H9 (cell line): ENCODE data around the gene TCF4. TPM values are rescaled to one million over a fixed set of nuclear protein-coding genes. Genes with fewer than 3 reads are reported as not detected.

ENCODE experiments used
- DNase-seq: peaks from one replicate; pipeline ENCODE4 v3.0.0-alpha.2; 2017
- H2AFZ ChIP-seq: one replicate; pipeline ENCODE4 v1.6.1; 2013; ENCODE audit warnings: mild to moderate bottlenecking, low read length, control low read depth, moderate library complexity
- H2AK5ac ChIP-seq: 2 replicates; pipeline ENCODE4 v1.6.1; 2013; ENCODE audit warnings: low read length, control low read depth, mixed read lengths; ENCODE audit not compliant: insufficient read length
- H2BK120ac ChIP-seq: one replicate; pipeline ENCODE4 v1.6.1; 2013; ENCODE audit warnings: low read depth, mild to moderate bottlenecking, low read length, control low read depth, inconsistent platforms; ENCODE audit not compliant: poor library complexity, severe bottlenecking
- H2BK12ac ChIP-seq: 2 replicates; pipeline ENCODE4 v1.6.1; 2013; ENCODE audit warnings: low read length, control low read depth, mixed read lengths, low read depth; ENCODE audit not compliant: insufficient read length
- H2BK15ac ChIP-seq: 2 replicates; pipeline ENCODE4 v1.6.1; 2013; ENCODE audit warnings: low read depth, low read length, control low read depth
- H2BK20ac ChIP-seq: one replicate; pipeline ENCODE4 v1.6.1; 2013; ENCODE audit warnings: low read depth, mild to moderate bottlenecking, low read length, control low read depth, inconsistent platforms; ENCODE audit not compliant: poor library complexity, severe bottlenecking
- H2BK5ac ChIP-seq: 2 replicates; pipeline ENCODE4 v1.6.1; 2013; ENCODE audit warnings: low read length, control low read depth, mixed read lengths; ENCODE audit not compliant: insufficient read length
- H3K14ac ChIP-seq: 2 replicates; pipeline ENCODE4 v1.6.1; 2013; ENCODE audit warnings: low read length, control low read depth; ENCODE audit not compliant: insufficient read depth
- H3K18ac ChIP-seq: 2 replicates; pipeline ENCODE4 v1.6.1; 2013; ENCODE audit warnings: low read depth, mild to moderate bottlenecking, mixed read lengths, low read length, control low read depth; ENCODE audit not compliant: insufficient read length
- H3K23ac ChIP-seq: 2 replicates; pipeline ENCODE4 v1.6.1; 2013; ENCODE audit warnings: low read length, control low read depth, mixed read lengths, low read depth; ENCODE audit not compliant: insufficient read length
- H3K23me2 ChIP-seq: 2 replicates; pipeline ENCODE4 v1.6.1; 2013; ENCODE audit warnings: low read depth, mild to moderate bottlenecking, mixed read lengths, low read length, control low read depth; ENCODE audit not compliant: insufficient read length, poor library complexity, severe bottlenecking
- H3K27ac ChIP-seq: 2 replicates; pipeline ENCODE4 v1.5.1; 2013; ENCODE audit warnings: low read length, control low read depth, mixed read lengths, low read depth; ENCODE audit not compliant: insufficient read length
- H3K27me3 ChIP-seq: 2 replicates; pipeline ENCODE4 v1.6.1; 2013; ENCODE audit warnings: low read length, control low read depth, inconsistent platforms; ENCODE audit not compliant: insufficient read depth
- H3K4ac ChIP-seq: 2 replicates; pipeline ENCODE4 v1.6.1; 2013; ENCODE audit warnings: low read depth, mild to moderate bottlenecking, control low read depth, inconsistent platforms, low read length, moderate library complexity
- H3K4me1 ChIP-seq: 2 replicates; pipeline ENCODE4 v1.6.1; 2013; ENCODE audit warnings: low read length, control low read depth, inconsistent platforms; ENCODE audit not compliant: insufficient read depth
- H3K4me2 ChIP-seq: 2 replicates; pipeline ENCODE4 v1.6.1; 2013; ENCODE audit warnings: low read length, control low read depth, mixed read lengths; ENCODE audit not compliant: insufficient read length, insufficient read depth
- H3K56ac ChIP-seq: 2 replicates; pipeline ENCODE4 v1.6.1; 2013; ENCODE audit warnings: low read depth, mild to moderate bottlenecking, mixed read lengths, low read length, control low read depth; ENCODE audit not compliant: insufficient read length
- H3K79me1 ChIP-seq: 2 replicates; pipeline ENCODE4 v1.6.1; 2013; ENCODE audit warnings: low read depth, mild to moderate bottlenecking, moderate library complexity, low read length, control low read depth, inconsistent platforms; ENCODE audit not compliant: insufficient read depth, poor library complexity, severe bottlenecking
- H3K79me2 ChIP-seq: 2 replicates; pipeline ENCODE4 v1.6.1; 2013; ENCODE audit warnings: low read length, control low read depth, inconsistent platforms; ENCODE audit not compliant: insufficient read depth
- H3K9ac ChIP-seq: 2 replicates; pipeline ENCODE4 v1.6.1; 2013; ENCODE audit warnings: low read length, control low read depth, mixed read lengths; ENCODE audit not compliant: insufficient read length; ENCODE audit errors: extremely low read depth
- H3K9me3 ChIP-seq: one replicate; pipeline ENCODE4 v1.6.1; 2013; ENCODE audit warnings: low read depth, low read length, inconsistent platforms; ENCODE audit not compliant: control insufficient read depth
- H3T11ph ChIP-seq: one replicate; pipeline ENCODE4 v1.6.1; 2013; ENCODE audit warnings: mild to moderate bottlenecking, low read length, control low read depth, inconsistent platforms
- H4K20me1 ChIP-seq: one replicate; pipeline ENCODE4 v1.6.1; 2013; ENCODE audit not compliant: control insufficient read depth, insufficient read length, insufficient read depth
- H4K5ac ChIP-seq: 2 replicates; pipeline ENCODE4 v1.6.1; 2013; ENCODE audit warnings: low read depth, mild to moderate bottlenecking, mixed read lengths, low read length, control low read depth; ENCODE audit not compliant: insufficient read length
- H4K8ac ChIP-seq: replicated peaks from 2 replicates; pipeline ENCODE4 v1.6.1; 2013; ENCODE audit warnings: low read length, control low read depth, mixed read lengths, low read depth; ENCODE audit not compliant: insufficient read length
- H4K91ac ChIP-seq: 2 replicates; pipeline ENCODE4 v1.6.1; 2013; ENCODE audit warnings: low read depth, mild to moderate bottlenecking, moderate library complexity, mixed read lengths, low read length, control low read depth; ENCODE audit not compliant: insufficient read length
- H3K27ac Mint-ChIP-seq, 3 experiments: 2 replicates in 2 of 3; 3 replicates in 1 of 3; pipeline ENCODE4 v1.8.0; 2020 to 2021; ENCODE audit warnings: mixed read lengths in 3 of 3, mild to moderate bottlenecking in 1 of 3, moderate library complexity in 1 of 3
- H3K27me3 Mint-ChIP-seq: 2 replicates; pipeline ENCODE4 v1.8.0; 2021; ENCODE audit warnings: low read depth, mild to moderate bottlenecking, moderate library complexity, mixed read lengths
- H3K36me3 Mint-ChIP-seq, 3 experiments: 2 replicates in 2 of 3; 3 replicates in 1 of 3; pipeline ENCODE4 v1.8.0; 2020 to 2021; ENCODE audit warnings: low read depth in 3 of 3, mixed read lengths in 3 of 3; ENCODE audit not compliant: insufficient read depth in 1 of 3
- H3K4me1 Mint-ChIP-seq, 2 experiments: 2 replicates each; pipeline ENCODE4 v1.8.0; 2020; ENCODE audit warnings: mixed read lengths in 2 of 2
- H3K4me3 Mint-ChIP-seq, 2 experiments: 2 replicates in 1 of 2; 3 replicates in 1 of 2; pipeline ENCODE4 v1.8.0; 2020 to 2021; ENCODE audit warnings: mild to moderate bottlenecking in 2 of 2, mixed read lengths in 2 of 2, moderate library complexity in 1 of 2
- H3K9me3 Mint-ChIP-seq, 2 experiments: 2 replicates in 1 of 2; 3 replicates in 1 of 2; pipeline ENCODE4 v1.8.0; 2020; ENCODE audit warnings: mild to moderate bottlenecking in 2 of 2, mixed read lengths in 2 of 2, moderate library complexity in 1 of 2
- WGBS: extraction: QIAGEN DNeasy Blood & Tissue Kit; methylation state at CpG from one replicate; pipeline ENCODE4 v1.1.7; 2013; ENCODE audit warnings: missing lambda C conversion rate, low lambda C conversion rate, mixed read lengths; ENCODE audit not compliant: insufficient read length; ENCODE audit errors: extremely low coverage; 5-methylcytosine and 5-hydroxymethylcytosine counted together
- total RNA-seq: library from RNA; stranded (reverse); gene quantifications from 2 replicates; pipeline ENCODE4 v1.2.1, GENCODE V29; 2021
- TF ChIP-seq, protein P1 (sequence below): fragments of 200-600 bp; sonication (generic); conservative IDR thresholded peaks from 3 replicates; pipeline ENCODE4 v1.8.0; 2021; ENCODE audit warnings: antibody characterized with exemption, mild to moderate bottlenecking

Gene TCF4
- total RNA-seq, 1 experiment from 2014 or later, result 99.4 TPM

DNA sequence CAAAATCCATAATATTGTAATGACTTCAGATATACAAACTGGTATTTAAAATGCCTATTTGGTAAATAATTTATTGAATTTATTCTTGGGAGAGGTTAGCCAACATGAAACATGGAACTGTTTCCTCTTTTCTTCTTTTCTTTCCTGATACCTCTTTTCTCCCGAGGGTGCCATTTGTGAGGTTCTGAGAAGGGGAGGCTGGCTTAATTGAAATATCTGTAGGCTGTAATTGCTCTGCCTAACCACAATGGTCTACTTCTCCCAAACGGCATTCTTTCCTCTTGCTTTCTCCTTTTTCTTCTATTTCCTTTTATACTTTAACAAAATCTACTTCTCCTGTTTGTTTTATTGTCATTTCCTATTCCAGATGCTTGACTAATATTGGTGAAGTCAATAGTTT, 114.9 kb downstream of the TCF4 start:
- no peak overlapping the region for H4K8ac ChIP-seq
- H4K20me1 ChIP-seq, result no peaks in the 10 kb centered on the region
- no peak overlapping the region for H4K91ac ChIP-seq
- DNase-seq, result no peak
- H3K27me3 ChIP-seq, result no peaks in the 10 kb centered on the region
- H2AFZ ChIP-seq, result no peak overlapping the region
- no peak overlapping the region for H3K18ac ChIP-seq
- no peak overlapping the region for H4K5ac ChIP-seq
- H3K79me2 ChIP-seq, result peaks cover 2% of the 10 kb centered on the region; the same call in 1 of the 2 replicates
- no peaks in the 10 kb centered on the region for H3K23me2 ChIP-seq
- Mint-ChIP-seq H3K4me3 (no peak overlapping the region), H3K36me3 (no peaks in the 10 kb centered on the region), H3K9me3 (no peaks in the 10 kb centered on the region), H3K27ac (peak overlapping the region in 2 of 3 experiments; percentile 6 to 58; a peak in 4 of 7 replicates), H3K4me1 (peaks cover 32 to 33% of the 10 kb centered on the region in 2 experiments), H3K27me3 (no peaks in the 10 kb centered on the region)
- no peak overlapping the region for H2BK12ac ChIP-seq
- H3K4me2 ChIP-seq, result no peak overlapping the region
- H3K27ac ChIP-seq, result no peak overlapping the region
- no peak overlapping the region for H3T11ph ChIP-seq
- no peak overlapping the region for H2BK5ac ChIP-seq
- H3K56ac ChIP-seq, result no peak overlapping the region
- peaks cover 5% of the 10 kb centered on the region; the same call in 1 of the 2 replicates for H3K4me1 ChIP-seq
- H2BK120ac ChIP-seq, result no peak overlapping the region
- no peaks in the 10 kb centered on the region for H3K9me3 ChIP-seq
- no peak overlapping the region for H3K4ac ChIP-seq
- H2BK20ac ChIP-seq, result no peak overlapping the region
- no peak overlapping the region for H2AK5ac ChIP-seq
- no peak overlapping the region for H3K23ac ChIP-seq
- no CpG with 5 or more reads among the region's 2 CpGs for WGBS
- no peak overlapping the region for H3K9ac ChIP-seq
- H3K79me1 ChIP-seq, result peaks cover 3% of the 10 kb centered on the region
- TF ChIP-seq, protein P1, sequence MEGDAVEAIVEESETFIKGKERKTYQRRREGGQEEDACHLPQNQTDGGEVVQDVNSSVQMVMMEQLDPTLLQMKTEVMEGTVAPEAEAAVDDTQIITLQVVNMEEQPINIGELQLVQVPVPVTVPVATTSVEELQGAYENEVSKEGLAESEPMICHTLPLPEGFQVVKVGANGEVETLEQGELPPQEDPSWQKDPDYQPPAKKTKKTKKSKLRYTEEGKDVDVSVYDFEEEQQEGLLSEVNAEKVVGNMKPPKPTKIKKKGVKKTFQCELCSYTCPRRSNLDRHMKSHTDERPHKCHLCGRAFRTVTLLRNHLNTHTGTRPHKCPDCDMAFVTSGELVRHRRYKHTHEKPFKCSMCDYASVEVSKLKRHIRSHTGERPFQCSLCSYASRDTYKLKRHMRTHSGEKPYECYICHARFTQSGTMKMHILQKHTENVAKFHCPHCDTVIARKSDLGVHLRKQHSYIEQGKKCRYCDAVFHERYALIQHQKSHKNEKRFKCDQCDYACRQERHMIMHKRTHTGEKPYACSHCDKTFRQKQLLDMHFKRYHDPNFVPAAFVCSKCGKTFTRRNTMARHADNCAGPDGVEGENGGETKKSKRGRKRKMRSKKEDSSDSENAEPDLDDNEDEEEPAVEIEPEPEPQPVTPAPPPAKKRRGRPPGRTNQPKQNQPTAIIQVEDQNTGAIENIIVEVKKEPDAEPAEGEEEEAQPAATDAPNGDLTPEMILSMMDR, result peak; percentile 32; the same call in 2 of the 3 replicates
- H2BK15ac ChIP-seq, result no peak overlapping the region
- no peak overlapping the region for H3K14ac ChIP-seq
